ENCODE measurements around the gene MED9.
A peak's percentile ranks its signal among the peaks of the same experiment; 100 is the strongest.
"Not testable (repeated sequence)": the region's sequence is repeated elsewhere in the genome, so short reads cannot be mapped to it uniquely, and the experiment has no call there.

Gene MED9

DNA sequence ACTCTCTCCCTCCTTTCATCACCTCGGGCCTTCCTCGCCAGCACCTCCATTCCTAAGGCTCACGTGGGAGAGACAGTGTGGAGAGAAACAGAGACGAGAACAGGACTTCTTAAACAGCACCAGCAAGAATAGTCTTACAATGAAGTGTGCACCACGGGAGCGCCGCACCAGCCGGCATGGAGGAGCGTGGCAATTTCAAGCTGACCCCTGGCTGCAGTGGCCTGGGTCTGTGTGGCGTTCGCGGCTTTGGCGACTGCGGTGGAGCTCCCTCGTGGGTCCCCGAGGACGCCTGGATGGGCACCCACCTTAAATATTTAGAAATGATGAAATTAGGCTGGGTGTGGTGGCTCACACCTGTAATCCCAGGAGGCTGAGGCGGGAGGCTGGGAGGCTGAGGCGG is 20.5 kb upstream of the MED9 start:
- no peak overlapping the region for H3K4me3 ChIP-seq (ENCODE audit: low read depth, low read length)
- TF ChIP-seq MYC (IDR thresholded peaks at IDR 0.05; ENCODE audit: low read depth, low read length): no peak
- TF ChIP-seq, protein P1, sequence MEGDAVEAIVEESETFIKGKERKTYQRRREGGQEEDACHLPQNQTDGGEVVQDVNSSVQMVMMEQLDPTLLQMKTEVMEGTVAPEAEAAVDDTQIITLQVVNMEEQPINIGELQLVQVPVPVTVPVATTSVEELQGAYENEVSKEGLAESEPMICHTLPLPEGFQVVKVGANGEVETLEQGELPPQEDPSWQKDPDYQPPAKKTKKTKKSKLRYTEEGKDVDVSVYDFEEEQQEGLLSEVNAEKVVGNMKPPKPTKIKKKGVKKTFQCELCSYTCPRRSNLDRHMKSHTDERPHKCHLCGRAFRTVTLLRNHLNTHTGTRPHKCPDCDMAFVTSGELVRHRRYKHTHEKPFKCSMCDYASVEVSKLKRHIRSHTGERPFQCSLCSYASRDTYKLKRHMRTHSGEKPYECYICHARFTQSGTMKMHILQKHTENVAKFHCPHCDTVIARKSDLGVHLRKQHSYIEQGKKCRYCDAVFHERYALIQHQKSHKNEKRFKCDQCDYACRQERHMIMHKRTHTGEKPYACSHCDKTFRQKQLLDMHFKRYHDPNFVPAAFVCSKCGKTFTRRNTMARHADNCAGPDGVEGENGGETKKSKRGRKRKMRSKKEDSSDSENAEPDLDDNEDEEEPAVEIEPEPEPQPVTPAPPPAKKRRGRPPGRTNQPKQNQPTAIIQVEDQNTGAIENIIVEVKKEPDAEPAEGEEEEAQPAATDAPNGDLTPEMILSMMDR (IDR thresholded peaks at IDR 0.05; ENCODE audit: low read depth, low read length): no peak
- no peak for TF ChIP-seq POLR2A (IDR thresholded peaks at IDR 0.05; ENCODE audit: extremely low read depth, insufficient read length)
- TF ChIP-seq MAX (IDR thresholded peaks at IDR 0.05; ENCODE audit: low read depth, low read length): no peak
- no peak for DNase-seq (ENCODE audit: low read depth)

DNA sequence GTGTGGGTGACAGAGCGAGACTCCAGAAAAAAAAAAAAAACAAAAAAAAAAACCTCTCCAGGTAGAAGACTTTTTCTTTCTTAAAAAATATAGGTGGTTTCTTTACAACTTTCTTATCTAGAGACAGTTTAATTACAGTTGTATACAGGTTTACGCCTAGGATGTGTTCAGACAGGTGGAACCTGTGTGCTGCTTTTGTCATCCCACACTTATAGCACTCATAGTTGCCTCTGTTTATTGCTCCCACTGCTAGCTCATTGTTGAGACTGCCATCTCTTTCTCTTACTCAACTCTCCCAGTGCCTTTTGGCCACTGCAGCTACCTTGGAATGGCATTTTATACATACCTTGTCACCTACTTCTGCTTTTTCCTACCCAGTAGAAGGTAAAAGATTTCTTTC is 19.1 kb upstream of the MED9 start:
- TF ChIP-seq, protein P1 (IDR thresholded peaks at IDR 0.05; ENCODE audit: low read depth, low read length): no peak
- TF ChIP-seq POLR2A (IDR thresholded peaks at IDR 0.05; ENCODE audit: extremely low read depth, insufficient read length) (no peak), MYC (IDR thresholded peaks at IDR 0.05; ENCODE audit: low read depth, low read length) (no peak), MAX (IDR thresholded peaks at IDR 0.05; ENCODE audit: low read depth, low read length) (no peak)
- no peak for DNase-seq (ENCODE audit: low read depth)
- H3K4me3 ChIP-seq (ENCODE audit: low read depth, low read length): no peak overlapping the region

DNA sequence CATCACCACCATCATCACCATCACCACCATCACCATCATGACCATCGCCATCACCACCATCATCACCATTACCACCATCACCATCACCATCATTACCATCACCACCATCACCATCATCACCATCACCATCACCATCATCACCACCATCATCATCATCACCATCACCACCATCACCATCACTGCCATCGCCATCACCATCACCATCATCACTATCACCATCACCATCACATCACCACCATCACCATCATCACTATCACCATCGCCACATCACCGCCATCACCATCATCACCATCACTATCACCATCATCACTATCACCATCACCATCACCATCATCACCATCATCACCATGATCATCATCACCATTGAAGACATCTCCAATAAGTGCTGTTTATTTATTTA is 16.8 kb upstream of the MED9 start:
- TF ChIP-seq, protein P1 (IDR thresholded peaks at IDR 0.05; ENCODE audit: low read depth, low read length): no peak
- TF ChIP-seq MYC (IDR thresholded peaks at IDR 0.05; ENCODE audit: low read depth, low read length): no peak
- DNase-seq (ENCODE audit: low read depth): no peak
- H3K4me3 ChIP-seq (ENCODE audit: low read depth, low read length): no peak overlapping the region

- H3K4me3 ChIP-seq (ENCODE audit: low read depth, low read length): no peak overlapping the region
- peak; percentile 11; the same call in 1 of the 2 replicates for TF ChIP-seq MAX (IDR thresholded peaks at IDR 0.05; ENCODE audit: low read depth, low read length)
- no peak for TF ChIP-seq POLR2A (IDR thresholded peaks at IDR 0.05; ENCODE audit: extremely low read depth, insufficient read length)
- TF ChIP-seq, protein P1 (IDR thresholded peaks at IDR 0.05; ENCODE audit: low read depth, low read length): no peak
Observed at GRCh38 chr17:17462048-17462824, 14.6 kb upstream of the MED9 start.

GRCh38 chr17:17463821-17464220 is 13.0 kb upstream of the MED9 start:
- DNase-seq (ENCODE audit: low read depth): no peak
- TF ChIP-seq MAX (IDR thresholded peaks at IDR 0.05; ENCODE audit: low read depth, low read length) (no peak), MYC (IDR thresholded peaks at IDR 0.05; ENCODE audit: low read depth, low read length) (no peak), POLR2A (IDR thresholded peaks at IDR 0.05; ENCODE audit: extremely low read depth, insufficient read length) (no peak)
- TF ChIP-seq, protein P1 (IDR thresholded peaks at IDR 0.05; ENCODE audit: low read depth, low read length): no peak
- H3K4me3 ChIP-seq (ENCODE audit: low read depth, low read length): no peak overlapping the region

More at GRCh38 chr17:17462048-17462824, 14.6 kb upstream of the MED9 start:
- DNase-seq (ENCODE audit: low read depth): peak; percentile 63

- not testable (repeated sequence) for DNase-seq (ENCODE audit: low read depth); H3K4me3 ChIP-seq (ENCODE audit: low read depth, low read length)
Observed at GRCh38 chr17:17465878-17466277, 10.9 kb upstream of the MED9 start.
